GM12891 (cell line): Measurements from ENCODE around the gene CFAP298.

ENCODE experiments used
- POLR2A ChIP-seq: IDR thresholded peaks from 2 replicates; pipeline ENCODE4 v1.6.1; 2011; ENCODE audit warnings: low read depth, low read length, control low read depth
- POLR2AphosphoS5 ChIP-seq: IDR thresholded peaks from 2 replicates; pipeline ENCODE4 v1.6.1; 2011; ENCODE audit warnings: low read depth, low read length, control low read depth
- SPI1 ChIP-seq: IDR thresholded peaks from 2 replicates; pipeline ENCODE4 v1.6.1; 2011; ENCODE audit warnings: low read depth, low read length, control low read depth
- TAF1 ChIP-seq: IDR thresholded peaks from 2 replicates; pipeline ENCODE4 v1.6.1; 2011; ENCODE audit warnings: low read depth, low read length, control low read depth

GRCh38 chr21:32578107-32578691, 34.0 kb downstream of the CFAP298 start:
- TF ChIP-seq TAF1 (no peak), POLR2AphosphoS5 (no peak), POLR2A (no peak), SPI1 (no peak)
